HepG2 (cell line): ENCODE measurements around the gene RAB34. TPM values are rescaled to one million over a fixed set of nuclear protein-coding genes. Genes with fewer than 3 reads are reported as not detected.
A peak's percentile ranks its signal among the peaks of the same experiment; 100 is the strongest.

Source experiments
- ADNP ChIP-seq: sonication (generic); formaldehyde crosslinking; IDR thresholded peaks from 2 replicates; pipeline ENCODE4 v1.4.0; 2020; ENCODE audit warnings: missing genetic modification reagents
- BHLHE40 ChIP-seq: IDR thresholded peaks from 2 replicates; pipeline ENCODE4 v1.6.1; 2011; ENCODE audit warnings: low read length, improper control_type of control experiment
- EP300 ChIP-seq, 3 experiments: sonication (generic) in 1 of 3; formaldehyde crosslinking in 1 of 3; IDR thresholded peaks; 2 replicates each; pipeline versions ENCODE4 v1.5.1 to v1.6.1; 2011 to 2020; ENCODE audit warnings: low read depth in 2 of 3, low read length in 2 of 3, borderline replicate concordance in 1 of 3, improper control_type of control experiment in 1 of 3, mild to moderate bottlenecking in 1 of 3, missing genetic modification reagents in 1 of 3, moderate library complexity in 1 of 3
- HNRNPH1 ChIP-seq: fragments of 200-400 bp; formaldehyde crosslinking; optimal IDR thresholded peaks from 2 replicates; pipeline ENCODE3; 2017; ENCODE audit warnings: mild to moderate bottlenecking, low read depth, low read length
- KDM3A ChIP-seq: IDR thresholded peaks from 2 replicates; pipeline ENCODE4 v1.6.1; 2018; ENCODE audit warnings: low read depth, missing compliant biosample characterization
- MIER2 ChIP-seq: IDR thresholded peaks from 2 replicates; pipeline ENCODE4 v1.6.1; 2016; ENCODE audit warnings: missing biosample characterization, missing genetic modification reagents
- NBN ChIP-seq: fragments of 450-650 bp; conservative IDR thresholded peaks from 2 replicates; pipeline ENCODE4 v1.6.1; 2017
- NFE2 ChIP-seq: sonication (generic); formaldehyde crosslinking; IDR thresholded peaks from 2 replicates; pipeline ENCODE4 v1.4.0; 2020; ENCODE audit warnings: missing genetic modification reagents
- PITX1 ChIP-seq: sonication (generic); formaldehyde crosslinking; IDR thresholded peaks from 2 replicates; pipeline ENCODE4 v1.5.1; 2020; ENCODE audit warnings: mild to moderate bottlenecking, missing genetic modification reagents
- SMARCE1 ChIP-seq: fragments of 450-650 bp; IDR thresholded peaks from 2 replicates; pipeline ENCODE4 v1.6.1; 2017; ENCODE audit warnings: borderline replicate concordance
- SRSF4 ChIP-seq: fragments of 200-400 bp; formaldehyde crosslinking; IDR thresholded peaks from one replicate; pipeline ENCODE4 v1.6.1; 2018; ENCODE audit warnings: mild to moderate bottlenecking, low read depth, low read length, moderate library complexity; ENCODE audit not compliant: poor library complexity, severe bottlenecking
- TAF15 ChIP-seq: fragments of 200-400 bp; formaldehyde crosslinking; IDR thresholded peaks from one replicate; pipeline ENCODE4 v1.6.1; 2018; ENCODE audit warnings: mild to moderate bottlenecking, low read depth, low read length; ENCODE audit not compliant: poor library complexity, severe bottlenecking
- ZBTB21 ChIP-seq: sonication (generic); formaldehyde crosslinking; IDR thresholded peaks from 2 replicates; pipeline ENCODE4 v1.4.0; 2020; ENCODE audit warnings: missing genetic modification reagents
- ZBTB3 ChIP-seq: sonication (generic); formaldehyde crosslinking; IDR thresholded peaks from 2 replicates; pipeline ENCODE4 v1.4.0; 2020; ENCODE audit warnings: low read depth, mild to moderate bottlenecking, moderate library complexity, missing genetic modification reagents, borderline replicate concordance
- ZFYVE20 ChIP-seq: sonication (generic); formaldehyde crosslinking; IDR thresholded peaks from 2 replicates; pipeline ENCODE4 v1.8.0; 2023; ENCODE audit warnings: low read depth, mild to moderate bottlenecking, moderate library complexity, missing genetic modification reagents, borderline replicate concordance
- ZKSCAN5 ChIP-seq: sonication (generic); formaldehyde crosslinking; IDR thresholded peaks from 2 replicates; pipeline ENCODE4 v1.5.1; 2020; ENCODE audit warnings: mild to moderate bottlenecking, missing genetic modification reagents
- ZNF142 ChIP-seq: sonication (generic); formaldehyde crosslinking; IDR thresholded peaks from 2 replicates; pipeline ENCODE4 v1.4.0; 2020; ENCODE audit warnings: missing genetic modification reagents
- ZNF782 ChIP-seq: sonication (generic); formaldehyde crosslinking; IDR thresholded peaks from 2 replicates; pipeline ENCODE4 v1.4.0; 2020; ENCODE audit warnings: missing genetic modification reagents, mild to moderate bottlenecking, borderline replicate concordance
- ZSCAN31 ChIP-seq: sonication (generic); formaldehyde crosslinking; IDR thresholded peaks from 2 replicates; pipeline ENCODE4 v1.5.0; 2020; ENCODE audit warnings: low read depth, mild to moderate bottlenecking, missing genetic modification reagents
- polyA plus RNA-seq, 8 experiments: library from polyadenylated mRNA; depleted of rRNA in 3 of 8; stranded (reverse) in 7 of 8; unstranded in 1 of 8; fragments of >200 nt; fragmentation: Illumina TruSeq in 4 of 8; extraction: Trizol in 4 of 8; gene quantifications; 2 replicates each; pipeline versions ENCODE4 v1.2.1 to v1.2.3, GENCODE V29; 2011 to 2016; ENCODE audit warnings: low read depth in 4 of 8, missing spikeins in 1 of 8, mixed read lengths in 1 of 8; ENCODE audit not compliant: insufficient read depth in 1 of 8
- total RNA-seq, 5 experiments: library from RNA; depleted of rRNA; stranded (reverse); fragments of >200 nt; fragmentation: Illumina TruSeq; extraction: Trizol; gene quantifications; 2 replicates each; pipeline ENCODE4 v1.2.3, GENCODE V29; 2016; ENCODE audit warnings: low read depth in 1 of 5
- TF ChIP-seq, protein P1 (sequence below): sonication (generic); formaldehyde crosslinking; IDR thresholded peaks from 2 replicates; pipeline ENCODE4 v1.5.0; 2020; ENCODE audit warnings: missing genetic modification reagents
- TF ChIP-seq, protein P2 (sequence below): sonication (generic); formaldehyde crosslinking; IDR thresholded peaks from 2 replicates; pipeline ENCODE4 v1.9.0; 2022; ENCODE audit warnings: missing genetic modification reagents, mild to moderate bottlenecking, borderline replicate concordance

The RAB34 gene
- total and polyA plus RNA-seq, 2 of the 13 experiments (the other 11 are each of a cell fraction or from before 2014, with no cell fraction given): 0.49 TPM; not detected in 1

DNA sequence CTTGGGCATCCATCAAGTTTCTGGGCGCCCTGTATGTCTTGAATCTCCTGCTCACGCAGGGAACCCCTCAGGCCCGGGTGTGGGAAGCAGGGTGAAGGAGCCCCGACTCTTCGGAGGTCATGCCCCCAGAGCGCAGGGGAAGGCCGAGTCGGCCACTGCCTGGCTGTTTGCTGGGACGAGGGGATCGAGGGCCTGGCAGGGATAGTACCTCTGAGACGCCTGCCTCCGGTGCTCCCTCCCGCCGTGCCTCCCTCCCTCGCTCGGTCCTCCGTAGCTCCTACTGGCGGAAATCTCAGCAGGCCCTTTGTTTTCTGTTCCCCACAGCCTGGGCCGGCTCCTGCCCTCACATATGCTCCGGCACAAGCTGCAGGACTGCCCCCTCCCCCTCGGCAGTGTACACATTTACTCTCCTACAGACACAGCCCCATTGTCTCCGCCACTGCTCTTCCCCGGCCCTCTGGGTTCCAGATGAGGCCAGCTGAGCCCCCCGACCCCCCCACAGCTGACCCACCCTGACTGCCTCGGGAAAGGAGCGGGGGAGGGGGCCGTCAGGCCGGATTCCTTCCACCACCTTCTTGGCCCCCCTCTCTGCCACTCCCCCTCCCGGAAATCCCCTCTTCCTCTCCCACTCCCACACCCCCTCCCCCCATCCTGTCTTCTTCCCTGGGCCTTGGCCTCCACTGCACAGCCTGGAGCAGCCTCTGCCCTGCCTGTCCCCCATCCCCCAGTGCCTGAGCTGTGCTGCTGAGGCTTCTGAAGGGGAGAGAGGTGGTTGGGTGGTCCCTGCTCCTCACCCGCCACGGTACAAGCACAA, 27.5 kb upstream of the RAB34 start (continued):
- no peak for TF ChIP-seq KDM3A (CRISPR knock-in tag)
- peak; percentile 84 for TF ChIP-seq HNRNPH1
- TF ChIP-seq SRSF4: no peak
- TF ChIP-seq, protein P1, sequence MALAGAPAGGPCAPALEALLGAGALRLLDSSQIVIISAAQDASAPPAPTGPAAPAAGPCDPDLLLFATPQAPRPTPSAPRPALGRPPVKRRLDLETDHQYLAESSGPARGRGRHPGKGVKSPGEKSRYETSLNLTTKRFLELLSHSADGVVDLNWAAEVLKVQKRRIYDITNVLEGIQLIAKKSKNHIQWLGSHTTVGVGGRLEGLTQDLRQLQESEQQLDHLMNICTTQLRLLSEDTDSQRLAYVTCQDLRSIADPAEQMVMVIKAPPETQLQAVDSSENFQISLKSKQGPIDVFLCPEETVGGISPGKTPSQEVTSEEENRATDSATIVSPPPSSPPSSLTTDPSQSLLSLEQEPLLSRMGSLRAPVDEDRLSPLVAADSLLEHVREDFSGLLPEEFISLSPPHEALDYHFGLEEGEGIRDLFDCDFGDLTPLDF (CRISPR knock-in tag): no peak
- TF ChIP-seq ZSCAN31 (CRISPR knock-in tag): no peak
- no peak for TF ChIP-seq ZBTB3 (CRISPR knock-in tag)
- TF ChIP-seq PITX1 (CRISPR knock-in tag): 0 out of 2 replicates have a peak, but pooled peaks have one; percentile 10
- 0 out of 4 replicates have a peak, but pooled peaks of 1 of the 2 experiments have one; percentile 24 for TF ChIP-seq EP300 (IDR thresholded peaks at IDR 0.05; ENCODE audit: low read depth in 2 of 2, low read length in 2 of 2)
- TF ChIP-seq EP300 (CRISPR knock-in tag; IDR thresholded peaks at IDR 0.05; ENCODE audit: borderline replicate concordance): 0 out of 2 replicates have a peak, but pooled peaks have one; percentile 12
- TF ChIP-seq MIER2 (CRISPR knock-in tag): no peak
- TF ChIP-seq SMARCE1: no peak
- 0 out of 2 replicates have a peak, but pooled peaks have one; percentile 41 for TF ChIP-seq ZNF782 (CRISPR knock-in tag)
- TF ChIP-seq NBN: no peak
- no peak for TF ChIP-seq ZKSCAN5 (CRISPR knock-in tag)
- TF ChIP-seq BHLHE40: no peak
- peak; percentile 30 for TF ChIP-seq TAF15
- no peak for TF ChIP-seq ZFYVE20 (CRISPR knock-in tag)
- TF ChIP-seq, protein P2, sequence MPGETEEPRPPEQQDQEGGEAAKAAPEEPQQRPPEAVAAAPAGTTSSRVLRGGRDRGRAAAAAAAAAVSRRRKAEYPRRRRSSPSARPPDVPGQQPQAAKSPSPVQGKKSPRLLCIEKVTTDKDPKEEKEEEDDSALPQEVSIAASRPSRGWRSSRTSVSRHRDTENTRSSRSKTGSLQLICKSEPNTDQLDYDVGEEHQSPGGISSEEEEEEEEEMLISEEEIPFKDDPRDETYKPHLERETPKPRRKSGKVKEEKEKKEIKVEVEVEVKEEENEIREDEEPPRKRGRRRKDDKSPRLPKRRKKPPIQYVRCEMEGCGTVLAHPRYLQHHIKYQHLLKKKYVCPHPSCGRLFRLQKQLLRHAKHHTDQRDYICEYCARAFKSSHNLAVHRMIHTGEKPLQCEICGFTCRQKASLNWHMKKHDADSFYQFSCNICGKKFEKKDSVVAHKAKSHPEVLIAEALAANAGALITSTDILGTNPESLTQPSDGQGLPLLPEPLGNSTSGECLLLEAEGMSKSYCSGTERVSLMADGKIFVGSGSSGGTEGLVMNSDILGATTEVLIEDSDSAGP (CRISPR knock-in tag): peak; percentile 18; the same call in 1 of the 2 replicates
- TF ChIP-seq ZNF142: no peak
- no peak for TF ChIP-seq ZBTB21 (CRISPR knock-in tag)
- no peak for TF ChIP-seq NFE2 (CRISPR knock-in tag)
- no peak for TF ChIP-seq ADNP (CRISPR knock-in tag)
